Erythroblast (primary cell): ENCODE data around the gene PRKD1.

Source experiments
- GATA1 ChIP-seq: IDR thresholded peaks from 2 replicates; pipeline ENCODE4 v1.6.1; 2011; ENCODE audit warnings: low read depth, mild to moderate bottlenecking, control low read depth, low read length, moderate library complexity
- POLR2A ChIP-seq: IDR thresholded peaks from 2 replicates; pipeline ENCODE4 v1.6.1; 2011; ENCODE audit warnings: mild to moderate bottlenecking, low read length

GRCh38 chr14:29896354-29896821, 31.3 kb downstream of the PRKD1 start:
- TF ChIP-seq POLR2A (no peak), GATA1 (no peak)
